Gastroesophageal sphincter (tissue), 4 donors: ENCODE data around the gene TOP1. TPM values are rescaled to one million over a fixed set of nuclear protein-coding genes. Genes with fewer than 3 reads are reported as not detected.

Source experiments
- ATAC-seq: fragments of 150-250 bp; one replicate; pipeline ENCODE4 v1.9.1; 2016; ENCODE audit warnings: mild to moderate bottlenecking, moderate library complexity
- H3K27ac ChIP-seq, 4 donors: fragments of 200-600 bp; sonication (generic) in 3 of 4; 1 replicate in 3 of 4; 2 replicates in 1 of 4; pipeline ENCODE4 v1.5.1; 2016 to 2019
- H3K27me3 ChIP-seq: fragments of 200-600 bp; sonication (generic); one replicate; pipeline ENCODE4 v1.5.1; 2019
- H3K36me3 ChIP-seq, 2 donors: fragments of 200-600 bp; sonication (generic); one replicate each; pipeline ENCODE4 v1.5.1; 2019; ENCODE audit warnings: control low read depth in 1 of 2
- H3K4me1 ChIP-seq, 3 donors: fragments of 200-600 bp; sonication (generic); 1 replicate in 2 of 3; 2 replicates in 1 of 3; pipeline ENCODE4 v1.5.1; 2016 to 2019; ENCODE audit warnings: control low read depth in 2 of 3
- H3K4me3 ChIP-seq, 2 donors: fragments of 200-600 bp; sonication (generic); one replicate each; pipeline ENCODE4 v1.5.1; 2019; ENCODE audit warnings: mild to moderate bottlenecking in 1 of 2, moderate library complexity in 1 of 2
- H3K9me3 ChIP-seq, 3 donors: fragments of 200-600 bp; sonication (generic); one replicate each; pipeline ENCODE4 v1.5.1; 2017 to 2019; ENCODE audit warnings: control low read depth in 2 of 3
- EP300 ChIP-seq: sonication (generic); formaldehyde crosslinking; IDR thresholded peaks from one replicate; pipeline ENCODE4 v1.6.1; 2017; ENCODE audit warnings: antibody characterized with exemption, mild to moderate bottlenecking
- POLR2A ChIP-seq, 2 donors: fragments of 450-650 bp; IDR thresholded peaks; one replicate each; pipeline ENCODE4 v1.6.1; 2017; ENCODE audit warnings: antibody characterized with exemption in 2 of 2, mild to moderate bottlenecking in 2 of 2, moderate library complexity in 1 of 2
- POLR2AphosphoS5 ChIP-seq: sonication (generic); formaldehyde crosslinking; IDR thresholded peaks from one replicate; pipeline ENCODE4 v1.6.1; 2017; ENCODE audit warnings: antibody characterized with exemption
- WGBS, 2 donors: methylation state at CpG; one replicate each; pipeline ENCODE4 v1.1.5; 2018; ENCODE audit warnings: low coverage in 1 of 2; 5-methylcytosine and 5-hydroxymethylcytosine counted together
- total RNA-seq, 4 donors: library from RNA; depleted of rRNA; stranded (reverse); fragments of >200 nt; gene quantifications; one replicate each; pipeline ENCODE4 v1.1.0, GENCODE V29; 2016
- TF ChIP-seq, protein P1 (sequence below), 4 experiments: fragments of 200-600 bp in 2 of 4; fragments of 450-650 bp in 2 of 4; sonication (generic) in 1 of 4; IDR thresholded peaks; one replicate each; pipeline ENCODE4 v1.5.1; 2017 to 2019; ENCODE audit warnings: antibody characterized with exemption in 4 of 4, mild to moderate bottlenecking in 2 of 4, moderate library complexity in 2 of 4

TOP1 gene
- total RNA-seq, 4 donors from 2014 or later, result 22.0 to 31.6 (median 28.8) TPM

DNA sequence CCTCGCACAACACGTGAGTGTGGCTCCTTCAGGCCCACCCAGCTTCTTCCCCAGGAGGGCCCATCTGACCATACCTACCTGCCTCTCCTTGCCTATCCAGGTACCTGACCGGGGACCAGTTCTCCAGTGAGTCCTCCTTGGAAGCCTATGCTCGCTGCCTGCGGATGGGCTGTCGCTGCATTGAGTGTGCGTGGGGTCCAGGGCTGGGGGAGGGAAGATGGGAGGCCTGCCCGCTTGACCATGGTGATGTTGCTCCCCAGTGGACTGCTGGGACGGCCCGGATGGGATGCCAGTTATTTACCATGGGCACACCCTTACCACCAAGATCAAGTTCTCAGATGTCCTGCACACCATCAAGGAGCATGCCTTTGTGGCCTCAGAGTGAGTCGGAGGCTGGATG is 135.2 kb downstream of the TOP1 start:
- TF ChIP-seq, protein P1, sequence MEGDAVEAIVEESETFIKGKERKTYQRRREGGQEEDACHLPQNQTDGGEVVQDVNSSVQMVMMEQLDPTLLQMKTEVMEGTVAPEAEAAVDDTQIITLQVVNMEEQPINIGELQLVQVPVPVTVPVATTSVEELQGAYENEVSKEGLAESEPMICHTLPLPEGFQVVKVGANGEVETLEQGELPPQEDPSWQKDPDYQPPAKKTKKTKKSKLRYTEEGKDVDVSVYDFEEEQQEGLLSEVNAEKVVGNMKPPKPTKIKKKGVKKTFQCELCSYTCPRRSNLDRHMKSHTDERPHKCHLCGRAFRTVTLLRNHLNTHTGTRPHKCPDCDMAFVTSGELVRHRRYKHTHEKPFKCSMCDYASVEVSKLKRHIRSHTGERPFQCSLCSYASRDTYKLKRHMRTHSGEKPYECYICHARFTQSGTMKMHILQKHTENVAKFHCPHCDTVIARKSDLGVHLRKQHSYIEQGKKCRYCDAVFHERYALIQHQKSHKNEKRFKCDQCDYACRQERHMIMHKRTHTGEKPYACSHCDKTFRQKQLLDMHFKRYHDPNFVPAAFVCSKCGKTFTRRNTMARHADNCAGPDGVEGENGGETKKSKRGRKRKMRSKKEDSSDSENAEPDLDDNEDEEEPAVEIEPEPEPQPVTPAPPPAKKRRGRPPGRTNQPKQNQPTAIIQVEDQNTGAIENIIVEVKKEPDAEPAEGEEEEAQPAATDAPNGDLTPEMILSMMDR (IDR thresholded peaks at IDR 0.05), result no peak
- TF ChIP-seq POLR2AphosphoS5, result no peak
- no peak for TF ChIP-seq POLR2A (IDR thresholded peaks at IDR 0.05)
- no peak for TF ChIP-seq EP300
- Histone ChIP-seq H3K4me1 (peaks cover 0 to 23% (median 0%) of the 10 kb centered on the region in 3 donors), H3K27me3 (no peaks in the 10 kb centered on the region), H3K27ac (no peak overlapping the region), H3K4me3 (no peak overlapping the region), H3K36me3 (peaks cover 0 to 91% of the 10 kb centered on the region in 2 donors), H3K9me3 (no peaks in the 10 kb centered on the region)
- 82 to 100% methylated on average over 3 of the region's 11 CpGs for WGBS, 2 donors
- ATAC-seq, result no peak

DNA sequence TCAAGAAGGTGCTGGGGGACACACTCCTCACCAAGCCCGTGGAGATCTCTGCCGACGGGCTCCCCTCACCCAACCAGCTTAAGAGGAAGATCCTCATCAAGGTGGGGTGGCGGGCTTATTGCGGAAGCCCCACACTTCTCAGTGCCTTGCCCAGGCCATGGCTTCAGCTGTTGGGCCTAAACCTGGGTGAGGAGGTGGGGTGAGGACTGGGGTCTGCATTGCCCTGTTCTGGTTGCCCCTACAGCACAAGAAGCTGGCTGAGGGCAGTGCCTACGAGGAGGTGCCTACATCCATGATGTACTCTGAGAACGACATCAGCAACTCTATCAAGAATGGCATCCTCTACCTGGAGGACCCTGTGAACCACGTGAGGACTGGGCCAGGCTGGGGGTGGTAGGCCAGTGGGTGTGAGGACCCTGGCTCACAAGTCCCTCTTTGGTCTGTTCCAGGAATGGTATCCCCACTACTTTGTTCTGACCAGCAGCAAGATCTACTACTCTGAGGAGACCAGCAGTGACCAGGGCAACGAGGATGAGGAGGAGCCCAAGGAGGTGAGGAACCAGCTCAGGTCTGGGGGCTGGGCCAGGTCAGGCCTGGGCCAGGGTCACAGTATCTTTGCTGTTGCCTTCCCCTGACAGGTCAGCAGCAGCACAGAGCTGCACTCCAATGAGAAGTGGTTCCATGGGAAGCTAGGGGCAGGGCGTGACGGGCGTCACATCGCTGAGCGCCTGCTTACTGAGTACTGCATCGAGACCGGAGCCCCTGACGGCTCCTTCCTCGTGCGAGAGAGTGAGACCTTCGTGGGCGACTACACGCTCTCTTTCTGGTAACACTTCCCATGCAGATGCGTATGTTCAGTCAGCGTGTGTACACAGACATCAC is 136.6 kb downstream of the TOP1 start:
- no peak for ATAC-seq
- WGBS, 2 donors, result 87 to 94% methylated on average over 15 to 16 of the region's 24 CpGs
- Histone ChIP-seq H3K4me1 (peaks cover 0 to 14% (median 0%) of the 10 kb centered on the region in 3 donors), H3K4me3 (no peak overlapping the region), H3K27ac (no peak overlapping the region), H3K9me3 (no peaks in the 10 kb centered on the region), H3K36me3 (peaks cover 0 to 98% of the 10 kb centered on the region in 2 donors), H3K27me3 (no peaks in the 10 kb centered on the region)
- TF ChIP-seq, protein P1 (IDR thresholded peaks at IDR 0.05), result no peak
- TF ChIP-seq POLR2A (IDR thresholded peaks at IDR 0.05) (no peak), POLR2AphosphoS5 (no peak), EP300 (no peak)

DNA sequence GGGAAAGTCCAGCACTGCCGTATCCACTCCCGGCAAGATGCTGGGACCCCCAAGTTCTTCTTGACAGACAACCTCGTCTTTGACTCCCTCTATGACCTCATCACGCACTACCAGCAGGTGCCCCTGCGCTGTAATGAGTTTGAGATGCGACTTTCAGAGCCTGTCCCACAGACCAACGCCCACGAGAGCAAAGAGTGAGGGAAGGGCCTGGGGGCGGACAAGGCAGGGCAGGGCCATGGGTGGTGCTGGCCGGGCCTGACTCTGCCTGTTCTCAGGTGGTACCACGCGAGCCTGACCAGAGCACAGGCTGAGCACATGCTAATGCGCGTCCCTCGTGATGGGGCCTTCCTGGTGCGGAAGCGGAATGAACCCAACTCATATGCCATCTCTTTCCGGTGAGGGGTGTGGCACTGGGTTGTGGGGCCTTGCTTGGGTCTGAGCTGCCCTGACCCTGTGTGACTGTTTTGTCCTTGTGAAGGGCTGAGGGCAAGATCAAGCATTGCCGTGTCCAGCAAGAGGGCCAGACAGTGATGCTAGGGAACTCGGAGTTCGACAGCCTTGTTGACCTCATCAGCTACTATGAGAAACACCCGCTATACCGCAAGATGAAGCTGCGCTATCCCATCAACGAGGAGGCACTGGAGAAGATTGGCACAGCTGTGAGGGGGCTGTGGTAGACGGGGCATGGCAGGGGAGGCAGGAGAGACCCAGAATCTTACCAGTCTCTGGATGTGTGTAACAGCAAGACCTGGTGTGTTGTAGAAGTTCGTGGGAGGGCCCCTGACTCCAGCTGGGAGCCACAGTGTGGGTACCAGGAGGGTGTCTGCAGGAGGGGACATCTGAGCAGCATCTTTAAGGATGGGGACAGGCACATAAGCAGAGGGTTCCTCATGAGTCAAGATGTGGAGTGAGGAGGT is 137.8 kb downstream of the TOP1 start:
- Histone ChIP-seq H3K4me1 (peaks cover 0 to 16% (median 0%) of the 10 kb centered on the region in 3 donors), H3K27ac (peak overlapping the region in 3 of 4 donors; percentile 31 to 84 (median 48)), H3K4me3 (no peak overlapping the region), H3K27me3 (no peaks in the 10 kb centered on the region), H3K36me3 (peaks cover 0 to 96% of the 10 kb centered on the region in 2 donors), H3K9me3 (no peaks in the 10 kb centered on the region)
- no peak for ATAC-seq
- TF ChIP-seq EP300 (no peak), POLR2A (IDR thresholded peaks at IDR 0.05) (no peak), POLR2AphosphoS5 (no peak)
- TF ChIP-seq, protein P1 (IDR thresholded peaks at IDR 0.05), result no peak
- 86 to 90% methylated on average over 8 to 10 of the region's 27 CpGs for WGBS, 2 donors

DNA sequence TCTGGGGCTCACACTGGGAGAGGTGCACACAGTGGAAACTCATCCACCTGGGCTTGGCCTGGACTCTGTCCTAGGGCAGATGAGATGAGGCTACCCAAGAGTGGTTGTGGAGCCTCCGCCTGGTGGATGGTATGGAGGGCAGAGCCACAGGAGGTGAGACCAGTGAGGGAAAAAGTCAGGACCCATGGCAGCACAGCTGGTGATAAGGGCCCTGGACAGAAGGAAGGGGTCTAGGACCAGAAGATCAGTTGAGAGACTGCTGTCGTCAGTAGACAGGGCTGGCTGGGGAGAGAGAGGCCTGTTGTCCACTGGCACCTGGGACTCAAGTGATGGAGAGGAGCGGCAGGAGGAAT is 138.5 kb downstream of the TOP1 start:
- Histone ChIP-seq H3K36me3 (peaks cover 0 to 98% of the 10 kb centered on the region in 2 donors), H3K9me3 (no peaks in the 10 kb centered on the region), H3K27me3 (no peaks in the 10 kb centered on the region), H3K4me1 (peaks cover 0 to 16% (median 2%) of the 10 kb centered on the region in 3 donors), H3K27ac (peak overlapping the region in 3 of 4 donors; percentile 31 to 84 (median 48)), H3K4me3 (no peak overlapping the region)
- no peak for ATAC-seq
- TF ChIP-seq, protein P1 (IDR thresholded peaks at IDR 0.05), result no peak
- no peak for TF ChIP-seq POLR2A (IDR thresholded peaks at IDR 0.05)
- no peak for TF ChIP-seq EP300
- TF ChIP-seq POLR2AphosphoS5, result no peak
- 90 to 100% methylated on average over 2 to 3 of the region's 3 CpGs for WGBS, 2 donors
